EH (cell line): ENCODE data around the gene SCNM1.
"Not testable (repeated sequence)": the region's sequence is repeated elsewhere in the genome, so short reads cannot be mapped to it uniquely, and the experiment has no call there.

Experiments
- DNase-seq: peaks from one replicate; pipeline ENCODE4 v3.0.0-alpha.2; 2015; ENCODE audit warnings: low read depth

Gene SCNM1

GRCh38 chr1:151193304-151193703 is 27.4 kb downstream of the SCNM1 start:
- no peak for DNase-seq

GRCh38 chr1:151193856-151194255 is 27.9 kb downstream of the SCNM1 start:
- DNase-seq: no peak

- peak; percentile 91 for DNase-seq
These were observed 29.1 kb downstream of the SCNM1 start for GRCh38 chr1:151194894-151195594.

- DNase-seq: peak; percentile 90
These were observed 30.4 kb downstream of the SCNM1 start for GRCh38 chr1:151196292-151196800.

GRCh38 chr1:151197863-151198253 is 31.9 kb downstream of the SCNM1 start:
- DNase-seq: no peak

GRCh38 chr1:151198254-151199127 is 32.5 kb downstream of the SCNM1 start, which contains the start of gene PIP5K1A:
TSS of gene PIP5K1A (plus strand) at chr1:151198552. CDS start at chr1:151198997, 445 bp downstream.
- DNase-seq: peak; percentile 99

- DNase-seq: peak; percentile 92
These were observed 34.1 kb downstream of the SCNM1 start for GRCh38 chr1:151199873-151200581.

- not testable (repeated sequence) for DNase-seq
These were observed 39.5 kb downstream of the SCNM1 start for GRCh38 chr1:151205381-151205965.

GRCh38 chr1:151210830-151211229 is 44.9 kb downstream of the SCNM1 start:
- DNase-seq: peak; percentile 84

- DNase-seq: peak; percentile 7
These were observed 46.2 kb downstream of the SCNM1 start for GRCh38 chr1:151211972-151212705.

- DNase-seq: no peak
These were observed 47.6 kb downstream of the SCNM1 start for GRCh38 chr1:151213560-151213959.
